ENCODE measurements around the gene SRD5A1.

The SRD5A1 gene

GRCh38 chr5:6598351-6598900 lies 34.8 kb upstream of the SRD5A1 start:
- Histone ChIP-seq H3K4me3 (ENCODE audit: low read depth in 1 of 2, low read length in 1 of 2) (no peak overlapping the region), H3K27ac (no peak overlapping the region), H3K36me3 (peaks cover 75% of the 10 kb centered on the region), H3K4me1 (ENCODE audit: control insufficient read depth in 1 of 2, insufficient read depth in 1 of 2, low read depth in 1 of 2, low read length in 1 of 2) (no peaks in the 10 kb centered on the region), H3K9me3 (no peaks in the 10 kb centered on the region), H3K27me3 (no peaks in the 10 kb centered on the region)
- no peak for TF ChIP-seq CTCF (IDR thresholded peaks at IDR 0.05)

- Histone ChIP-seq H3K36me3 (peaks cover 88% of the 10 kb centered on the region), H3K27me3 (no peaks in the 10 kb centered on the region)
- no peak for TF ChIP-seq CTCF (IDR thresholded peaks at IDR 0.05)
Measured at GRCh38 chr5:6599739-6600138, 33.5 kb upstream of the SRD5A1 start.

GRCh38 chr5:6601271-6601670 lies 32.0 kb upstream of the SRD5A1 start:
- H3K36me3 ChIP-seq, result peaks cover 91% of the 10 kb centered on the region

More at GRCh38 chr5:6599739-6600138, 33.5 kb upstream of the SRD5A1 start:
- H3K4me1 ChIP-seq (ENCODE audit: control insufficient read depth in 1 of 2, insufficient read depth in 1 of 2, low read depth in 1 of 2, low read length in 1 of 2), result no peaks in the 10 kb centered on the region
- no peaks in the 10 kb centered on the region for H3K9me3 ChIP-seq
- no peak overlapping the region for H3K27ac ChIP-seq
- H3K4me3 ChIP-seq (ENCODE audit: low read depth in 1 of 2, low read length in 1 of 2), result no peak overlapping the region

GRCh38 chr5:6601816-6602215 lies 31.4 kb upstream of the SRD5A1 start:
- H3K4me1 ChIP-seq (ENCODE audit: control insufficient read depth in 1 of 2, insufficient read depth in 1 of 2, low read depth in 1 of 2, low read length in 1 of 2), result peaks cover 4 to 5% of the 10 kb centered on the region in 2 experiments
- H3K9me3 ChIP-seq, result no peaks in the 10 kb centered on the region
- H3K36me3 ChIP-seq, result peaks cover 88% of the 10 kb centered on the region
- no peaks in the 10 kb centered on the region for H3K27me3 ChIP-seq
- H3K4me3 ChIP-seq (ENCODE audit: low read depth in 1 of 2, low read length in 1 of 2), result no peak overlapping the region
- no peak overlapping the region for H3K27ac ChIP-seq
- TF ChIP-seq CTCF (IDR thresholded peaks at IDR 0.05), result no peak

More at GRCh38 chr5:6601271-6601670, 32.0 kb upstream of the SRD5A1 start:
- no peaks in the 10 kb centered on the region for H3K27me3 ChIP-seq
- H3K4me3 ChIP-seq (ENCODE audit: low read depth in 1 of 2, low read length in 1 of 2), result no peak overlapping the region
- no peak overlapping the region for H3K27ac ChIP-seq
- TF ChIP-seq CTCF (IDR thresholded peaks at IDR 0.05), result no peak
- H3K9me3 ChIP-seq, result no peaks in the 10 kb centered on the region
- no peaks in the 10 kb centered on the region for H3K4me1 ChIP-seq (ENCODE audit: control insufficient read depth in 1 of 2, insufficient read depth in 1 of 2, low read depth in 1 of 2, low read length in 1 of 2)

- H3K4me1 ChIP-seq (ENCODE audit: control insufficient read depth in 1 of 2, insufficient read depth in 1 of 2, low read depth in 1 of 2, low read length in 1 of 2), result peaks cover 10 to 12% of the 10 kb centered on the region in 2 experiments
- H3K36me3 ChIP-seq, result peaks cover 85% of the 10 kb centered on the region
- no peak for TF ChIP-seq CTCF (IDR thresholded peaks at IDR 0.05)
- no peak overlapping the region for H3K27ac ChIP-seq
- H3K9me3 ChIP-seq, result no peaks in the 10 kb centered on the region
- H3K4me3 ChIP-seq (ENCODE audit: low read depth in 1 of 2, low read length in 1 of 2), result no peak overlapping the region
- no peaks in the 10 kb centered on the region for H3K27me3 ChIP-seq
Measured at GRCh38 chr5:6602441-6602840, 30.8 kb upstream of the SRD5A1 start.
